ENCODE data around the gene MYO18B. TPM values are rescaled to one million over a fixed set of nuclear protein-coding genes. Genes with fewer than 3 reads are reported as not detected.

The MYO18B gene
- total and polyA plus RNA-seq, 2 of the 8 experiments (the other 6 are each of a cell fraction or from before 2014, with no cell fraction given): 0.62 to 0.78 TPM

DNA sequence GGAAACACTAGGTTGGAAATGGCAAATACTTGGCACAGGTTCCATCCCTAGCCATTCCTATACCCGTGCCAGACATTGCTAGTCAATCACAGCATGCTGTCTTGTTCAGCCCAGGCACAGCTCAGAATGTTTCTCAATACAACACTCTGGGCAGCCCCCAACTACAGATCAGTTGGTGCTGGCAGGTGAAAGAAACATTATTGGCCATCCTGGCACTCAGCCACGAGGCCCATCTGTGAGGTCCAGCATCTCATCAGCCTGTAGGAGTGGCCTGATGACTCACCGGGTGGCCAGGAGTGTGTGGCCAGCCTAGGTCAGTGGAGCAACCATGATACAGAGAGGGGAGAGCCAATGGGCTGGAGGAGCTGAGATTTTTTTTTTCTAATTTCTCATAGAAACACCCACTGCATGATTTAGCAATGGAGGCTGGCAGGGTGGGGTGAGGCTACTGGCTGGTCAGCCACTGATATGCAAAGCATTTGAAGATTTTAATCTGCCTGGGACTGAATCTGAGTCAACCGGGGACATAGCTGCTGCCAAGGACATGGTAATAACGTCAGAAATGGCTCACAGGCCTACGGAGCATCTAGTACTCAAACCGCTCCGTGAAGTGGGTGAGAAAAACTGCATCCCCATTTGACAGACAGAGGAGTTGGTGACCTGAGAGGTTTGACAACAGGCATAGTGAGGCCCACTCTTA lies 5.4 kb downstream of the MYO18B start:
- Histone ChIP-seq H4K91ac (replicated peaks; ENCODE audit: insufficient read length, low read length) (no peak overlapping the region), H2AK5ac (ENCODE audit: low read depth, low read length) (no peak overlapping the region), H3K23me2 (ENCODE audit: low read depth, low read length) (no peaks in the 10 kb centered on the region), H2BK120ac (replicated peaks; ENCODE audit: low read depth, low read length) (no peak overlapping the region), H2BK5ac (ENCODE audit: low read depth, low read length) (no peak overlapping the region), H4K8ac (ENCODE audit: extremely low read depth, insufficient read depth, low read length) (no peak overlapping the region), H2BK12ac (ENCODE audit: low read depth, low read length) (0 out of 2 replicates have a peak overlapping the region, but pooled peaks have one; percentile 27), H3K4me1 (replicated peaks in 1 of 4; ENCODE audit: control insufficient read depth in 3 of 4, insufficient read depth in 4 of 4, low read length in 3 of 4) (no peaks in the 10 kb centered on the region), H3K27ac (ENCODE audit: low read depth, low read length) (no peak overlapping the region), H3K23ac (ENCODE audit: insufficient read length) (no peak overlapping the region), H3K56ac (replicated peaks; ENCODE audit: insufficient read length, low read depth, low read length) (no peak overlapping the region), H3K9me3 (ENCODE audit: insufficient read depth in 2 of 2, low read depth in 1 of 2, low read length in 1 of 2) (no peaks in the 10 kb centered on the region), H3K9ac (replicated peaks in 1 of 4; ENCODE audit: extremely low read depth in 1 of 4, low read depth in 3 of 4, low read length in 3 of 4) (no peak overlapping the region), H3K79me2 (ENCODE audit: control insufficient read depth in 1 of 2, insufficient read depth in 2 of 2, low read length in 2 of 2) (no peaks in the 10 kb centered on the region), H2BK15ac (ENCODE audit: low read length) (no peak overlapping the region), H2BK20ac (ENCODE audit: low read length) (no peak overlapping the region), H3K4me2 (ENCODE audit: insufficient read depth in 1 of 2, low read depth in 2 of 2, low read length in 2 of 2) (no peak overlapping the region), H2AFZ (ENCODE audit: low read length) (no peak overlapping the region), H3K14ac (ENCODE audit: insufficient read length) (no peak overlapping the region), H3K79me1 (ENCODE audit: low read depth, low read length) (no peaks in the 10 kb centered on the region), H3K27me3 (replicated peaks in 1 of 4; ENCODE audit: control insufficient read depth in 3 of 4, extremely low read depth in 1 of 4, insufficient read depth in 3 of 4, low read length in 3 of 4) (no peaks in the 10 kb centered on the region), H3K18ac (ENCODE audit: extremely low read depth, low read length) (no peak overlapping the region), H3K4me3 (ENCODE audit: extremely low read depth in 1 of 4, insufficient read depth in 2 of 4, low read depth in 3 of 4, low read length in 4 of 4) (no peak overlapping the region), H4K20me1 (replicated peaks in 1 of 2; ENCODE audit: control insufficient read depth in 1 of 2, insufficient read depth in 2 of 2, low read length in 2 of 2) (no peaks in the 10 kb centered on the region), H4K5ac (ENCODE audit: insufficient read length, low read depth, low read length) (no peak overlapping the region), H3K4ac (replicated peaks; ENCODE audit: insufficient read length, low read depth, low read length) (no peak overlapping the region), H3K36me3 (ENCODE audit: control insufficient read depth in 2 of 4, insufficient read depth in 4 of 4, low read length in 3 of 4) (no peaks in the 10 kb centered on the region)
- 83% methylated on average over 8 of the region's 8 CpGs; no CpG with 5 or more reads in 1 of the 2 experiments for WGBS, 2 experiments (ENCODE audit: extremely low coverage in 1 of 2, insufficient coverage in 1 of 2, insufficient read length in 1 of 2, insufficient replicate concordance in 2 of 2, low coverage in 1 of 2, low lambda C conversion rate in 2 of 2, missing lambda C conversion rate in 1 of 2)
- CTCF ChIA-PET (ENCODE audit: partially characterized antibody): interaction anchor here (0.6 to 1.4 kb wide), 4 partner anchors 17 to 300 kb away, joined by 3 to 4 read pairs (median 4); no protein-coding TSS in a partner anchor
- no peak for FAIRE-seq
- no peak for DNase-seq (ENCODE audit: low read depth in 1 of 2, low spot score in 2 of 2)
- POLR2A ChIA-PET (ENCODE audit: partially characterized antibody): no interaction called here
- TF ChIP-seq YY1 (IDR thresholded peaks at IDR 0.05; ENCODE audit: low read depth, low read length) (no peak), EZH2 (IDR thresholded peaks at IDR 0.05; ENCODE audit: low read depth, low read length, severe bottlenecking) (no peak), CHD1 (IDR thresholded peaks at IDR 0.05; ENCODE audit: low read depth, low read length) (no peak), CEBPB (IDR thresholded peaks at IDR 0.05; ENCODE audit: low read depth, low read length) (no peak), KDM1A (IDR thresholded peaks at IDR 0.05; ENCODE audit: borderline replicate concordance, low read length) (no peak), SIN3A (conservative IDR thresholded peaks at IDR 0.05 in 1 of 2, IDR thresholded peaks at IDR 0.05 in 1 of 2; ENCODE audit: low read depth in 1 of 2, low read length in 2 of 2) (no peak)
